Epidermal melanocyte (primary cell): ENCODE results near the gene TPH1.
"Not testable (repeated sequence)": the region's sequence is repeated elsewhere in the genome, so short reads cannot be mapped to it uniquely, and the experiment has no call there.

Experiments used
- DNase-seq: peaks from one replicate; pipeline ENCODE4 v3.0.0; 2011; ENCODE audit warnings: low spot score; ENCODE audit not compliant: insufficient read length

TPH1 gene

DNA sequence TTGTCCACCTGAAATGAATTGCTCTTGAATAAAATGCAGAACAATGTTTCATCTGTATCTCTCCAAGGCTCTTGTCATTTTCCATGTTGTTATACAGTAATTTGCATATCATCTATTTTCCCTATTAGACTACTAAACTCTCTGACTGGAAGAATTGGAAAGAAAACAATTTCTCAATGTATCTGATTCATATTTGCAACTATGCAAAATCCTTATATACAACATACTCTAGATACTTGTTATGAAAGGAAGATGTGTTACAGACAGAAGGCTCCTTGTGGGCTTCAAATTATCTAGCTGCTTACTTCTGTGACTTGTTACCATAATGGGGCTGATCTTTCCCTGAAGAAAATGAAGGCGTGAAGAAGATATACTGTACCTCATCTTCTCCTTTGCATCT, 23.6 kb downstream of the TPH1 start:
- DNase-seq: no peak

DNA sequence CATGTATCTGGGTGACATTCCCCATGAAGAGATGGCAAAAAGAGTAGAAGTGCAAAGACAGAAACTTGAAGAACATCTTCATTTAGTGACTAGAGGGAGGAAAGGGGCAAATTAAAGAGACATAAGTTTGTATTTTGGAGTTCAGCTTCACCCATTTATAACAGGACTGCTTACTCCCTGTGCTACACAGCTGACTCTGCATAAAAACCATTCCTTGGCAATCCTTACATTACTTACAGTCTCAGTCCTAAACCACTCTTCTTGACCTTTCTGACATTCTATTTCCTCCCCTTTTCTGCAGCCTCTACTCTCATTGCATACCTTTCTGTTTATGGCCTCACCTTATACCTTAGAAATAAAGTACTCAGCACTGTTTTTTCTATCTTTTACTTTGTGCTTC, 26.4 kb downstream of the TPH1 start:
- DNase-seq: no peak

DNA sequence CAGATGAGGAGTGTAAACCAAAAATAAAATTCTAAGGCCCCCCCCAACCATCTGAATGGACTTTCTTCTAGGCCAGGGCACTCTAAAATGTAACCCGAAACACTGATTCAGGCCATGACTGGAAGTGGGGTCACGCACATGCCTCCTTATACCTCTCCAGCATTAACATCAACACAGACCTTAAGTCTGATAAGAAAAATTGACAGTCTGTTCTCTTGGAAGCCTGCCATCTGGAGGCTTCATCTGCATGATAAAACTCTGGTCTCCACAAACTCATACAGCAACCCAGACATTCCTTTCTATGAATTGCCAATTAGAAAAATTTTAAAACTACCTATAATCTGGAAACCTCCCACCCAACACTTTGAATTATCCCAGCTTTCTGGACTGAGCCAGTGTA, 29.3 kb downstream of the TPH1 start:
- DNase-seq: no peak

DNA sequence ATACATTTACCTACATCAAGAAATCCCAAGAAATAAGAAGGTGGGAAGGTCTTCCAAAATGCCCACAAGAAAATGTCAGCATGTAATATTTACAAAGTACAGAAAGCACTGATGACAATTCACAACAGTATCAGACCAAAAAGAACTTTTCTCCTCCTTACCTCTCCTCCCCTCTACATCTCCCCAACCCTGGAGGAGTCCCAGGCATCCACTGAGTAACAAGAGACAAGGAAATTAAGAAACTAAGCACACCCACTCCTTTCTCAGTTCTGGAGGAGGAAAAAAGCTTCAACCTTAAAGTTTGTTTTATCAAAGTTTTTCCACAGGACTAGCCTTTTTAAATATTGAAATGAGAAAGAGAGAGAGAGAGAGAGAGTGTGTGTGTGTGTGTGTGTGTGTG, 31.2 kb downstream of the TPH1 start:
- no peak for DNase-seq

DNA sequence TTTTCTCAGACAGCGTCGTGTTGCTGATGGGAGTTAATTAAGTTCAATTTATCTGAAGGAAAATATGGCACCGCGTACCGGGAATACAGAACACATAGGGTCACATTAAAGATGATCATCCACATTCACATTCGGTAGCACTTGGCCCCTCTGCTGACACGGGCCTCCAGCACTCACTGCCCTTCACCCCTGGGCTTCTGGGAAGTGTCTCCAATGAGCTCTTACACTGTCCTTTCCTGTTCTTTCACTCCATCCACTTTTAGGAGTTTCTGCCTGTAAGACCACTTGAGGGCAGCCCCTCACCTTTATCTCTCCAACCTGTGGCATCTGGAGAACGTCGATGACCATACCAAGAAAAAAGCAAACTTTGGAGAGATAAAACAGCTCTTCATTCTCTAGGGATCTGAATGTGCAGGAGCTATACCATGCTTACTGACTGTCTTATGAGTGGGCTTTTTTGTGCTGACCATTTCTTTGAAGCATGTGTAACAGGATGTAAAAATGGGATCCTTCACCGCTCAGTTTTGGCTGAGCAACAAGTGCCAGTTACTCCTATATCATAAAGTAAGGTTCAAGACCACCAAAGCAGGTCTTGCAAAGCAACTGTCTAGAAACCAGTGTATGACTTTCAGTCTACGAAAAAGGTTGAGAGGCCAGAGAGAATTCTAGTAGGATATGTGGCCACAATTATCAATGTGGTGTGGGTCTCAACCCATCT, 32.1 kb downstream of the TPH1 start:
- DNase-seq: no peak

DNA sequence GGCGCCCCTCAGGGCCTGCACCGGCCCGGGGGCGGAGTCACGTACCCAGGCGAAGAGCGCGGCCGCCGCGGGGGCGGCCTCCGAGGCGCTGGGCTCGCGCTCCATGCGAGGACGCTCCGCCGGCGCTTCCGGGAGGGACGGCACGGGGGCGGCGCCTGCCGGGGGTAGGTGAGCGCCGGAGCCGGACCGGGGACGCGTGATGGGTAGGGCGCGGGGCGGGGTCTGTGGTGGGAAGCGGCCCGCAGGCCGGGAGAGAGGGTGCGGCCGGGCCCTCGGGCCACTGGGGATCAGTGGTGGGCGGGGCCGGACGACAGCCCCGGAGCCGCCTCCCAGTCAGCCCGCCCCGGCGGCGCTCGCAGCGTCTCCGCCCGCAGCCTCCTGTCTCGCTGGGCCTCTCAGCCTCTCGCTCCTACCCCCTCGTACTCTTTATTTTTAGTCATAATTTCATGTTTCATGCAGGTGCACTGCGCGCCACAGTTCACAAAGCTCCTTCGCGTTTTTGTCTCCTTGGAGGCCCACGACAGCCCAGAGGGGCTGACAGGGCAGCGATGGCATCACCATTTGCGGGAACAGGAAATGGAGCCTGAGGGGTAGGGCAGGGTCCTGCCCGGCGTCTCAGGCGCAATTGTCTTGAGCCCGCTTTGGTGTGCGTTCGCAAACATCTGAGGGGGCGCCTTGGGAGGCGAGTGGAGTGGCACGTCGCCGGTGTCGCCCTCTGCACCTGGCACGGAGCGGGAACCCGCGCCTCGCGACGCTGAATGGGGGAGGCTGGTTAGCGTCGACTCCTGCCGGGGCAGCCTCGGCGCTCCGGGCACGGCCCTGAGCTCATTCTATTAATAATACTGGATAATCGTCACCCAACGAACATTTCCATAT, 32.9 kb downstream of the TPH1 start, which contains the start of gene SERGEF:
SERGEF (minus strand) TSS at position 142 of the 876 bp plus-strand sequence; CDS start at position 105, 37 bp downstream.
- DNase-seq: peak; percentile 59

DNA sequence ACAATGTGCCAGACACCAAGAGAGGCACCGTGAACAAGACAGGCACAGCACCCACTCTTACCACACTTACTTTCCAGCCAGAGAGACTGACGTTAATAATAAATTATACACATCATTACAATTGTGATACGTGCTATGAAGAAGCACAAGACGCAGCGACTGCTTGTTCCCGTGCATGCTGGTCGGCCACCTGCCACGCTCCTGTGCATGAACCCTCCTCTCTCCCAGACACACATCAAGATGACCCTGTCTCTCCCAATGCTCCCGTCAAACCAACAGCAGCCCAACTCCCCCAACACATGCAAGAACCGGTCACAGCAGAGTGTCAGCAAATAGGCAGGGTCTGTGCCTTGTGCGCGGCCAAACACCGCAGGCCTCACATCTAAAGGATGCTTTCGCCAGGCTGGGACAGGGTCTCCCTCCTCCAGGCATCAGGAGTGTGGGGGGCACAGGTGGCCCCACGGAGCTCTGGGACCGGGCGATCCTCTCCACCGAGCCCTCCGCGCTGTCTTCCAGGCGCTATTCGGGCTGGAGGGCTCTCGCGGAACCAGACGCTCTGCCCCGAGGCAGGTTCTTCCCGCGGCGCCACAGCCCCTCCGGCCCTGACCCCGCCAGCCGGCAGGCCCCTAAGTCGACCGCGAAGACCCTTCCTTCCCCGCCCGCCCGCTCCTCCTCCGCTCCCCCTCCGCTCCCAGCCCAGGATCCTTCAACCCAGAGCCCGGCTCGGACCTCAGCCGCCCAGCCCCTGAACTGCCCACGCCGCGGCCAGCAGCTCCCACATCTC, 33.8 kb downstream of the TPH1 start:
- DNase-seq: no peak

DNA sequence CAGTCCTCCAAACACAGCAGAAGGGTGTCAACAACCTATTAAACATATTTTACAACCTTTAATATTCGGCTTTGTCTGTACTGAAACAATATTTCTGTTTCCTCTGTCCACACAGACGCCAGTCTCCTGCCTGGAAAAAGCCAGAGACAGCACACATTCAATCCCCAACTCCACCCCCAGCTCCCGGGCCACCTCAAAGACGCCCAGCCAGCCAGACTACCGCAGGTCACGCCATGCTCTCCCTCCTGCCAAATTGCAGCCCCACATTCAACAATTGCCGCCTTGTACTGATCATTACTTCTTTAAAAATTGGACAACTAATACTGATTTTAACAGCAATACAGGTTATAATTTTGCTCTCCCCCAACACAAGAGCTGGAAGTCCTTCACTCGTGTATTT, 34.4 kb downstream of the TPH1 start:
- no peak for DNase-seq

DNA sequence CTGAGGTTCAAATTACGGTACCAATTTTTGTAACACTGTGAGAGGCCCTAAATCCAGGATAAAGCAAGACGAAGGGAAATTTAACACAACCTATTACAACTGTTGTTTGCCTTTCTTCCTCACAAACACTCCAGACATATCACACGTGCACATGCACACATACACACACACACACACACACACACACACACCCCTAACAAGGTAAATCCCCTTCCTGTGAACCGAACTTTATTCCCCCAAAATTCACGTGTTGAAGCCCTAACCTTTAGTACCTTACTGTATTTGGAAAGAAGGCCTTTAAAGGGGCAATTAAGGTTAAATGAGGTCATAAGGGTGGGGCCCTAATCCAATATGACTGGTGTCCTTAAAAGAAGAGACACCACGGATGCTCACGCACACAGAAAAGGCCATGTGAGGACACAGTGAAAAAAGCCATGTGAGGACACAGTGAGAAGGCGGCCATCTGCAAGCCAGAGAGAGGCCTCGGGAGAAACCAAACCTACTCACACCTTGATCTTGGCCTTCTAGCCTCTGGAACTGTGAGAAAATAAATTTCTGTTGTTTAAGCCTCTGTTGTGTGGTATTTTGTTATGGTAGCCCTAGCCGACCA, 35.0 kb downstream of the TPH1 start:
- no peak for DNase-seq

DNA sequence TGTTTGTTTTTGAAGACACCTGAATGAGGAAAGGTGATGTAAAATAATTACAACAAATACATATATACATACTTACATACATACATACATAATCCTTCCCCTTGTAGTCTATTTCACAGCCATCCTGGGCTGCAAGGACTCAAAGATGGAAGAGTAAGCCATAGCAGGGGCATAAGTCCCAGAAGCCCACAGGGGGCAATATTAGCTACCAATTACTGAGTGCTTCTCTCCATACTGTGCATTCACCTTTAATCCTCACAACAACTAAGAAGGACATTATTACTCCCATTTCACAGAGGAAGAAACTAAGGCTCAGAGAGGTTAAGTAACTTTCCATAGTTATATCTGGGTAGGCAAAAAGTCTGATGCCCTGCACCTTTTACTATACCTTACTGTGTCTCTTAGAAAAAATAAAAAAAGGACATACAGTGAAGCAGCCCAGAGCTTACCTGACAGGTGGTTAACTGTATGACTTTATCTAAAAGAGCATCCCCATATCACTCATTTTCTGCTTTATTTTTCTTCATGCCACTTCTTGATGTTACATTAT, 35.9 kb downstream of the TPH1 start:
- DNase-seq: no peak

DNA sequence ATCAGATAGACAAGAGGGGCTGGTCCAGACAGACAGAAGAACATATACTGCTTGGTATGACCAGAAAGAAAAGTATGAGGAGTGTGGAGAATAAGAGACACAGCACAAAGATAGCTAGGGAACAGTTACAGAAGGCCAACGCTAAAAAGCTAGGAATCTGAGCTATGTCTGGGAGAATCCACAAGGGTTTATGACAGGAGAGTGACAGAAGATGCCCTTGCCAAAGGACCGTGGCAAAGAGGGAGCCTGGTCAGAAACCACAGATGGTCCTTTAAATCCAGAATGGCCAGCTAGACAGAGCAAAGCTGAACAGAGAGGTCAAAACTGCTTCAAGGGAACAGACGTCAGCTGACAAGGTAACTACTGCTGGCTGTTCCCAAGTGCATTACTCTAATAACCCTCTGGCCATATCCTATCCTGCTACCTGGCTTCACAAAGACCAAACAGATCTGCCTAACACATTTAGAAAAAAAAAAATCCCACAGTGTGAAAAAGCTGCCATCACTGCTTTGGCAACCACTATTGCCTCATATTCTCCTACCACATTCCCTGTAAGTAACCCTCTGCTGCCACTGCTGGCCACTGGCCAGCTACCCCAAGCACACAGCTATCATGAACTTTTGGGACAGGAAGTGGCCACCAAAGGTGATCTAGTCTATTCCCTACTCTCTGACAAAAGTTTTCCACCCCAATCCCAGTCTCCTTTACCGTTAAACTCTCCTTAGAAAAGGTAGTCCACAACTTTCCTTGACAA, 40.5 kb downstream of the TPH1 start:
- DNase-seq: no peak

DNA sequence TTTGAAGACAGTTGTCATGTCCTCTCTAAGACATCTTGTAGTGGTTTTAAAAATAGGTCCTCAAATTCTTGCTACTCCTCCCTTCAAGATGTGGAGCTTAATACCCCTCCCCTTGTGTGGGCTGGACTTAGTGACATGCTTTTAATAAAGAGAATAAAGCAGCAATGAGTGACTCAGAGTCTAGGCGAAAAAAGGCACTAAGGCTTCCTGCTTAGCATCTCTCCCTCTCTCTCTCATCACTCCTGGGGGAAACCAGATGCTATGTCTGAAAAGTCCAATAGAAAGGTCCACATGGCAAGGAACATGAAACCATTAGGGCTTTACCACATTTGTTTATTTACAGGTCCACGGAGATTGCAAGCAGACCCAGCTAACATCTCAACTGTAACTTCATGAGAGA, 44.9 kb downstream of the TPH1 start:
- DNase-seq: no peak

DNA sequence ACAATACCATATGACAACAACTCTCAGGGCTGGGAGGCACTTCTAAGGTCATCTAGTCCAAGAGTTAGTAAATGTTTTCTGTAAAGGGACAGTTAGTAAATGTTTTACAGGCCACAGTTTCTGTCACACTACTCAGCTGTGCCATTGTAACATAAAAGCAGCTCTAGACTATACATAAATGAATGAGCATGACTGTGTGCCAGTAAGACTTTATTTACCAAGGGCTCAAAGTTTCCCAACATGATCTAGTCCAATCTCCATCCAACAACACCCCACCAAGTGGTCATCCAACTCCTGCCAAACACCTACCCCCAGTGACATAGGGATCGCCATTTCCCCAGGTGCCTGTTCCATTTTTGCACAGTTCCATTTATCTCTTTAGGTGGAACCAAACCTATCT, 45.3 kb downstream of the TPH1 start:
- DNase-seq: no peak

DNA sequence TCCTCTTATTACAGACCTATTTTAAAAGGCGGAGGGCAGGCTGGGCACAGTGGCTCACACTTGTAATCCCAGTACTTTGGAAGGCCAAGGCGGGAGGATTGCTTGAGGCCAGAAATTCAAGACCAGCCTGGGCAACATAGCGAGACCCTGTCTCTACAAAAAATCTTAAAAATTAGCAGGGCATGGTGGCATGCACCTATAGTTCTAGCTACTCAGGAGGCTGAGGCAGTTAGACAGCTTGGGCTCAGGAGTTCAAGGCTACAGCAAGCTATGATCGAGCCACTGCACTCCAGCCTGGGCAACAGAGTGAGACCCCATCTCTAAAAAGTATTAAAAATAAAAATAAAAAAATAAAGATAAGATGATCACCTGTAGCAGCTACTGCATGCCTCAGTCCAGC, 45.9 kb downstream of the TPH1 start:
- not testable (repeated sequence) for DNase-seq
